A673 (cell line): Measurements from ENCODE around the gene AOPEP. TPM values are rescaled to one million over a fixed set of nuclear protein-coding genes. Genes with fewer than 3 reads are reported as not detected.

Experiments
- BruUV-seq: library from RNA; stranded (reverse); fragments of 400-500 nt; replicated peaks from 2 replicates; lab custom pipeline; 2021; lab: Mats Ljungman, UMichigan
- CTCF ChIA-PET: fragments of 300-600 bp; sonication (Branson Sonifier 250); formaldehyde crosslinking; loops from one replicate; lab custom pipeline; 2022; ENCODE audit warnings: antibody characterized with exemption; lab: Charles Lee
- POLR2A ChIA-PET: fragments of 300-600 bp; sonication (Branson Sonifier 250); formaldehyde crosslinking; loops from one replicate; lab custom pipeline; 2022; ENCODE audit warnings: antibody characterized with exemption; ENCODE audit not compliant: low non-redundant PET; lab: Charles Lee
- DNase-seq: peaks from one replicate; pipeline ENCODE4 v3.0.0-alpha.2; 2015; ENCODE audit warnings: low spot score
- H3K27ac ChIP-seq: fragments of 200-600 bp; sonication (generic); 2 replicates; pipeline ENCODE4 v1.5.1; 2016; ENCODE audit warnings: mixed run types, low read depth, mild to moderate bottlenecking, mixed read lengths, antibody characterized with exemption, low read length; ENCODE audit not compliant: poor library complexity, severe bottlenecking
- H3K27me3 ChIP-seq: fragments of 200-600 bp; sonication (generic); replicated peaks from 2 replicates; pipeline ENCODE4 v1.6.1; 2017; ENCODE audit warnings: mixed run types, low read depth, mild to moderate bottlenecking, mixed read lengths, antibody characterized with exemption, low read length; ENCODE audit not compliant: insufficient read depth, poor library complexity
- H3K36me3 ChIP-seq: fragments of 200-600 bp; sonication (generic); 2 replicates; pipeline ENCODE4 v1.6.1; 2016; ENCODE audit warnings: mixed run types, mild to moderate bottlenecking, mixed read lengths, antibody characterized with exemption, low read length; ENCODE audit not compliant: insufficient read depth, poor library complexity, severe bottlenecking
- H3K4me1 ChIP-seq: fragments of 200-600 bp; sonication (generic); 2 replicates; pipeline ENCODE4 v1.6.1; 2017; ENCODE audit warnings: mixed run types, mild to moderate bottlenecking, mixed read lengths, antibody characterized with exemption, low read length; ENCODE audit not compliant: insufficient read depth, poor library complexity, severe bottlenecking
- H3K4me3 ChIP-seq: fragments of 200-600 bp; sonication (generic); 2 replicates; pipeline ENCODE4 v1.5.1; 2016; ENCODE audit warnings: low read depth, mixed run types, mild to moderate bottlenecking, mixed read lengths, low read length; ENCODE audit not compliant: poor library complexity, severe bottlenecking
- H3K9me3 ChIP-seq: fragments of 200-600 bp; sonication (generic); 2 replicates; pipeline ENCODE4 v1.6.1; 2016; ENCODE audit warnings: mixed run types, low read depth, mild to moderate bottlenecking, mixed read lengths, antibody characterized with exemption, low read length; ENCODE audit not compliant: poor library complexity, severe bottlenecking
- CTCF ChIP-seq: fragments of 300-800, 200-600 bp; sonication (generic); conservative IDR thresholded peaks from 2 replicates; pipeline ENCODE4 v1.5.1; 2017; ENCODE audit warnings: low read depth, mild to moderate bottlenecking, antibody characterized with exemption, low read length, moderate library complexity, mixed read lengths
- EZH2 ChIP-seq: fragments of 200-600 bp; sonication (generic); IDR thresholded peaks from 2 replicates; pipeline ENCODE4 v1.6.1; 2017; ENCODE audit warnings: borderline replicate concordance, low read depth, mild to moderate bottlenecking, mixed read lengths, antibody characterized with exemption, low read length; ENCODE audit not compliant: poor library complexity, severe bottlenecking
- intact Hi-C: fragments of 100-400 bp; cut with micrococcal nuclease; formaldehyde crosslinking; loops from one replicate; pipeline ENCODE4 v1.10.0; 2022; ENCODE audit not compliant: unreplicated experiment
- total RNA-seq: library from RNA; stranded (reverse); gene quantifications from 2 replicates; pipeline ENCODE4 v1.2.3, GENCODE V29; 2021

AOPEP gene
- total RNA-seq, 1 experiment from 2014 or later, result 17.5 TPM

- no peaks in the 10 kb centered on the region for H3K4me1 ChIP-seq
- no peak for DNase-seq
- TF ChIP-seq CTCF, result no peak
- no peak for TF ChIP-seq EZH2
- H3K27me3 ChIP-seq, result no peaks in the 10 kb centered on the region
- no peak overlapping the region for H3K4me3 ChIP-seq
- ChIA-PET CTCF (no interaction called here), POLR2A (no interaction called here)
- H3K36me3 ChIP-seq, result no peaks in the 10 kb centered on the region
- no peak overlapping the region for H3K27ac ChIP-seq
- intact Hi-C loops, result no loop called here
- H3K9me3 ChIP-seq, result no peaks in the 10 kb centered on the region
- no TSS peak for BruUV-seq
Observed at GRCh38 chr9:95083086-95083768, 356.7 kb downstream of the AOPEP start.

- CTCF ChIA-PET, result interaction anchor here (1.0 kb wide), 1 partner anchor 47 kb away, joined by 3 read pairs; no protein-coding TSS in a partner anchor
- BruUV-seq, result no TSS peak
- Histone ChIP-seq H3K36me3 (no peaks in the 10 kb centered on the region), H3K9me3 (no peaks in the 10 kb centered on the region), H3K4me1 (no peaks in the 10 kb centered on the region), H3K27me3 (no peaks in the 10 kb centered on the region), H3K27ac (no peak overlapping the region), H3K4me3 (no peak overlapping the region)
- DNase-seq, result no peak
- POLR2A ChIA-PET, result no interaction called here
- TF ChIP-seq CTCF (no peak), EZH2 (no peak)
- intact Hi-C loops, result no loop called here
Observed at GRCh38 chr9:95084254-95084934, 357.9 kb downstream of the AOPEP start.

- TF ChIP-seq EZH2 (no peak), CTCF (no peak)
- no TSS peak for BruUV-seq
- intact Hi-C loops, result no loop called here
Observed at GRCh38 chr9:95085036-95085770, 358.7 kb downstream of the AOPEP start.

More at GRCh38 chr9:95085036-95085770, 358.7 kb downstream of the AOPEP start:
- Histone ChIP-seq H3K36me3 (no peaks in the 10 kb centered on the region), H3K27ac (no peak overlapping the region), H3K27me3 (no peaks in the 10 kb centered on the region), H3K4me3 (no peak overlapping the region), H3K4me1 (no peaks in the 10 kb centered on the region), H3K9me3 (no peaks in the 10 kb centered on the region)
- DNase-seq, result no peak
- CTCF ChIA-PET, result interaction anchor here (1.0 kb wide), 1 partner anchor 46 kb away, joined by 3 read pairs; no protein-coding TSS in a partner anchor
- POLR2A ChIA-PET, result no interaction called here
